Fibroblast of the aortic adventitia (primary cell): ENCODE results near the gene ALX4. TPM values are rescaled to one million over a fixed set of nuclear protein-coding genes. Genes with fewer than 3 reads are reported as not detected.

Source experiments
- DNase-seq: peaks from one replicate; pipeline ENCODE4 v3.0.0-alpha.2; 2010; ENCODE audit warnings: low read depth
- H3K4me3 ChIP-seq: 2 replicates; pipeline ENCODE4 v1.5.1; 2011; ENCODE audit warnings: low read depth, mild to moderate bottlenecking, control low read depth, low read length, moderate library complexity
- total RNA-seq: library from RNA; depleted of rRNA; stranded (reverse); fragments of >200 nt; gene quantifications from 2 replicates; pipeline ENCODE4 v1.2.3, GENCODE V29; 2012; ENCODE audit warnings: low replicate concordance
- TF ChIP-seq, protein P1 (sequence below): IDR thresholded peaks from 2 replicates; pipeline ENCODE4 v1.5.1; 2011; ENCODE audit warnings: mild to moderate bottlenecking, low read length, control low read depth, inconsistent platforms; ENCODE audit not compliant: insufficient read depth

The ALX4 gene
- total RNA-seq, 1 donor, result not detected

DNA sequence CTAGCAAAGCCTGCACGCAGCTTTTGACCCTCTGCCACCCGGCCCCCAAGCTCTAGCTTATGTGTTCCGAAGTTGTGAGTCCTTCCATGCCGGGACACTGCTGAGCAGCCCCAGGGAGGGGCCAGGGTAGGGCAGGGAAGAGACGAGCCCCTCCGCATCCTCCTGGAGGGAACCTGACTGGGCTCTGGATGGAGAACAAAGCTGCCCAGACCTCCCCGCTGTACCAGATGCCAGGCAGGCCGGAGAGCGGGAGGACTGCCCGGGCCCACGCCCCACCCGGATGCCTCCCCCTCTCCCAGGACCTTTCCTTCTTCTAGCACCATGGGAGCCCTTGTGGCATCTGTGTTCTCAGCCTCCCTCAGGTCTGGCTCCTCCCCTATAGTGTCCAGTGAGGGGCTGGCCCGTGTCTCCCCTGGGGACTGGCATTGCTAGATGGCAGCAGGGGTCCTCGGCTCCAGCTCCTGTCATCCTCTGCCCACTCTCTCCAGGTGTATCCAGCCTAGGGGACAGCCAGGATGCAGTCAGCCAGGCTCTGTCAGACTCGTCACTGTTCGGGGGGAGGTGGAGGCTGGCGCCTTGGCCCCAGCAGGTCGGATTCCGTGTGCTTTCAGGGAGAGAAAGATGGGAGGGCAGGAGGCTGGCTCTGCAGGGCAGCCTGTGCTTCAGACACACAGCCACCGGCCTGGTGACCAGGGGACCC lies 46.1 kb downstream of the ALX4 start:
- no peak overlapping the region for H3K4me3 ChIP-seq
- DNase-seq, result no peak
- TF ChIP-seq, protein P1, sequence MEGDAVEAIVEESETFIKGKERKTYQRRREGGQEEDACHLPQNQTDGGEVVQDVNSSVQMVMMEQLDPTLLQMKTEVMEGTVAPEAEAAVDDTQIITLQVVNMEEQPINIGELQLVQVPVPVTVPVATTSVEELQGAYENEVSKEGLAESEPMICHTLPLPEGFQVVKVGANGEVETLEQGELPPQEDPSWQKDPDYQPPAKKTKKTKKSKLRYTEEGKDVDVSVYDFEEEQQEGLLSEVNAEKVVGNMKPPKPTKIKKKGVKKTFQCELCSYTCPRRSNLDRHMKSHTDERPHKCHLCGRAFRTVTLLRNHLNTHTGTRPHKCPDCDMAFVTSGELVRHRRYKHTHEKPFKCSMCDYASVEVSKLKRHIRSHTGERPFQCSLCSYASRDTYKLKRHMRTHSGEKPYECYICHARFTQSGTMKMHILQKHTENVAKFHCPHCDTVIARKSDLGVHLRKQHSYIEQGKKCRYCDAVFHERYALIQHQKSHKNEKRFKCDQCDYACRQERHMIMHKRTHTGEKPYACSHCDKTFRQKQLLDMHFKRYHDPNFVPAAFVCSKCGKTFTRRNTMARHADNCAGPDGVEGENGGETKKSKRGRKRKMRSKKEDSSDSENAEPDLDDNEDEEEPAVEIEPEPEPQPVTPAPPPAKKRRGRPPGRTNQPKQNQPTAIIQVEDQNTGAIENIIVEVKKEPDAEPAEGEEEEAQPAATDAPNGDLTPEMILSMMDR, result no peak

DNA sequence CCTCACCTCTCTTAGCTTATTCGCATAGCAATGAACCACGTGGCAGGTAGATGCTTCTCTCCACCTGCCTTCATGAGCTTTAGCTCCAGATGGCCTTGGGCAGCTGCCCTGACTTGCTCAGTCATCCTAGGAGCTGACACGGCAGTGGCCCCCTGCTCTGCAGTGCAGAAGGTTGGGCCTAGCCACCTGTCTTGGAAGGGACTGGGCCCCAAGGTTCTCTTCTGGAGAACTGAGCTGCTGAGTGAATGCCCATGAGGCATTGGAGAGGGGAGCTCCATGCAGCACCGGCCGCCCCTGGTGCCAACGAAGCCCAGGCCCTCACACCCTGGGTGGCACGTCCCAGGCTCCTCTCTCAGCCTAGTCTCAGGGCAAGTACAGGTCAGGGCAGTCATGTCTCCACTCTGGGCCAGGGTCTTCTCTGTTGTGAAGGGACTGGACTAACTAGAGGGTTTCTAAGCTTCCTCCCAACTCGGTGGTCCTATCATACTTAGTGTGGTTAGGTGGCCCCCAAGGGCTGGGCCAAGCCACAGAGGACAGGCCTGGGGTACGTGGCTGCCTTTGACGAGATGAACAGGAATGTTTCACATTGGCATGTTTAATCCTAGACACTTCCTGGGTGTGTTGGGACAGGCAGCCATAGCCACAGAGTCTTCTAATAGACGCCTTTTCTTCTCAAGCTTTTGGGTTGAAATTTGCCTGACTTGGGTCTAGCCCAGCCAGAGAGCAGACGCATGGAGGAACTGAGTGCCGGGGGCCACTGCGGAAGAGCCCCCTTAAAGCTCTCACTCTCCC lies 47.9 kb downstream of the ALX4 start:
- TF ChIP-seq, protein P1, result no peak
- no peak overlapping the region for H3K4me3 ChIP-seq
- no peak for DNase-seq

DNA sequence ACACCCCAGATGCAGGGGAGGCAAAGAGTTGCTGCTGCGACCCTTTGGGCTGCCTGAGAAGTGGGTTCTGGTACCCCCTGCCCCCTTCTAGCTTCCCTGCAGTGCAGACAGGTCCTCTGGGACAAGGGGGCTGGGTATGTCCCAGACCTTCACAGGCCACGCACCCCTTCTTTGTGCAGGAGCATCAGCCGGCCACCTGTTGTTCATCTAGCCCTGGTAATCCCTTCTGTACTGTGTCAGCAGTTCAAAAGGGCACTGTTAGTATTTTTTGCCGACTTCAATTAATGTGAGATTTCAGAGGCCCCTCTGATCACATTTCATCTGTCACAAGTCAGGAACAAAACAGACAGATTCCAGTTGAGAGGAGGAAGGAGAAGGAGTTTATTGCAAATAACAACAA lies 49.9 kb downstream of the ALX4 start:
- TF ChIP-seq, protein P1, result no peak
- no peak overlapping the region for H3K4me3 ChIP-seq
- DNase-seq, result no peak

DNA sequence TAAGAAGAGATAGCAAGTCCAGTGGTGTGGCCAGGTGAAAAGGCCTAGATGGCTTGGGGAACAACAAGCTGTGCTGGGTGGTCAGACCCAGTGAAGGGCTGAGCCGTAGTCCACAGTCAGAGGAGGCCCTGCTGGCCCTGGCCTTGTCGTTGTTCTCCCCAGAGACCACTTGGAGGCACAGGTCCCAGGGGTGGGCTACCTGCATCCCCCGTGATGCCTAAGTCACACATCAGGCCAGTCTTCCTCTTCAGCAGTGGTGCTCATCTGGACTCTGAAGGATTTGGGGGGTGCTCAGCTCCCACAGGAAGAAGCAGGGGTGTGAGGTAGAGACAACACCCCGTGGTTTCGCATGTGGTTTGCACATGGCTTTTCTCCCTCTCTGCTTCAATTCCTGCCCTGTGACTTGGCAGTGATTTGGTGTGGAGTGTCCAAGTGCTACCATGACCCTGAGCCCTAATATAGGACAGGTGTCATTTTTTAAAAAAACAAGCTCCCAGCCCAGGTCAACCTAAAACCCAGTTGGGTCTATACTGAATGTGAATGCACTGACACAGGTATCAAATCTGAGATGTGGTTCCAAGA lies 51.0 kb downstream of the ALX4 start:
- H3K4me3 ChIP-seq, result no peak overlapping the region
- TF ChIP-seq, protein P1, result no peak
- no peak for DNase-seq

DNA sequence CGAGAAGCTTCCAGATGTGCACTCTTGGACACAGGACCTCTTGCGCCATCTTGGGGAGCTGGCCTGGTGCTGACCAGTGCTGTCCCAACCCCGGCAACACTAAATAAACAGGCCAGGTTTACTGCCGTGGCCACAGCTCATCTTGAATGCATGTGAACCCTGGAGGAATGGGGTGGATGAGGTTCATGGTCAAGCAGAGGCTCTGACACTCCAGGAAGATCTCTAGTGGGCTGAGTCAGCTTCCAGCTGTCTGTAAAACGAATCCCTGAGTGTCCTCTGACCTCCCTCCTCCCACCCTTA lies 51.8 kb downstream of the ALX4 start:
- TF ChIP-seq, protein P1, result no peak
- no peak overlapping the region for H3K4me3 ChIP-seq
- no peak for DNase-seq

DNA sequence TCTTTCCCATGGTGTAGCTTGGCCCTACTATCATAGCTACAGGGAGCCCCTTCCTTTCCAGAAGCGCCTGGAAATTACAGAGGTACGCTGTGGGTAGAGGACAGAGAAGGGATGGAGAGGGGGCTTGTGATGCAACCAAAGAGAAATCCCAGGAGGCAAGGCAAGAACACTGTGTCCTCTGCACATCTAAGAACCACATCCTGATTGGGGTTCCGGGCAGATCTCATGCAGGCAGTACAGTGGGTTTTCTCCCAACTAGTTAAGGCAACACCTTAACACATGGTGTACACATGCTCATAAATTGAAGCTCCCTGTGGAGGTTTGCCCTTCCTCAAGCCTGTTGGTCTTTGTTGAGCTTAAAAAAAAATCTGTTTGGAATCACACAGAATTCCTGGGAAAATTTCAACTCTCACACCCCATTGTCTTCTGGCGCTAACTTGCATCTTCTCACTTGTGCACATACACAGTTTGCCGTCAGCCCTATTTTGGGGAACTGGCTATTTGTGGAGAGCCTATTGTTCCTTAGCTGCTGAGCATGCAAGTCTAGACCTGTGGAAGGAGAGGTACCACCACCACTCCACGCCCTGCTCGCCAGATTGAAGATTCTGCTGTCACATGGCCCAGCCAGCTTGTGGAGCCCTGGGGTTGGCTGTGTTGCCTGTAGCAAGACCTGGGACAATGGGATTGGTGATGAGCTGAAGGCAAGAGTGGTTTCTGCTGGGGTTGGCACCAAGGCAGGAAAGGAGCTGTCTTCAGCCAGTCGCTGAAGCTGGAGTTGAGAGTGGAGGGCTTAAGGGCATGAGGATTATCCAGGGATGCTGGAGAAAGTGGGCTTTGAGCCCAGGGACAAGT lies 52.4 kb downstream of the ALX4 start:
- no peak overlapping the region for H3K4me3 ChIP-seq
- TF ChIP-seq, protein P1, result no peak
- no peak for DNase-seq
